ENCODE results near the gene SLC12A8. TPM values are rescaled to one million over a fixed set of nuclear protein-coding genes. Genes with fewer than 3 reads are reported as not detected.

Gene SLC12A8
- total and polyA plus RNA-seq, 12 donors: 1.0 to 5.9 (median 1.8) TPM

DNA sequence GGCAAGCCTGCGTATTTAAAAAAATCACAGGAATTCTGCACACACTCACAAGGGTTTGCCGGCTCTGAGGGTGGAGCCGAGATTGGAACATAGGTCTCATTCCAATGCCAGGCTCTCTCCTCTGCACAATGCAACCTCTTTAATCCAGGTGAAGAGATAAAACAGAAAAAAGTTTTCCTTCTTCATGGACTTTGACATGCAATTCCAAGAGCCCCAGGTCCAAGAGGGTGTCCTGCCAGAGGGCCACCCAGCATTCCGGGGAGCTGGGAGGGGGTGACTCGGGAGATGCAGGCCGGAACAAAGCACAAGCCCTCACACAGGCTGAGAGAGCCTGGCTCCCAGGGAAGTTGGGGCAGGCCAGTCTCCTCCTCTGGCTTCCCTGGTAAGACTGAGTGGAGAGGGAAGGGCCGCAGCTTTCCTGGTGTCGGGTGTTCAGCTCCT is 6.7 kb upstream of the SLC12A8 start:
- no peak for DNase-seq
- TF ChIP-seq CTCF (IDR thresholded peaks at IDR 0.05): no peak
- no peak for TF ChIP-seq POLR2A (IDR thresholded peaks at IDR 0.05)

GRCh38 chr3:125214738-125215137 is 2.2 kb upstream of the SLC12A8 start:
- TF ChIP-seq CTCF (IDR thresholded peaks at IDR 0.05): no peak
- TF ChIP-seq POLR2A (IDR thresholded peaks at IDR 0.05): no peak
- intact Hi-C loops (cut with DNase I): no loop called here
- H3K27me3 ChIP-seq: peaks cover 12% of the 10 kb centered on the region
- H3K4me1 ChIP-seq (replicated peaks in 1 of 2): peaks cover 0 to 10% of the 10 kb centered on the region in 2 donors
- H3K27ac ChIP-seq: no peak overlapping the region
- no peak for DNase-seq
- H3K36me3 ChIP-seq (replicated peaks in 1 of 2): no peaks in the 10 kb centered on the region
- WGBS, 4 donors: 49 to 62% (median 58%) methylated on average over 3 of the region's 3 CpGs
- no peaks in the 10 kb centered on the region for H3K9me3 ChIP-seq (replicated peaks in 1 of 3)
- H3K4me3 ChIP-seq: no peak overlapping the region

More for the DNA sequence above, 6.7 kb upstream of the SLC12A8 start:
- Histone ChIP-seq H3K4me1 (replicated peaks in 1 of 2) (no peaks in the 10 kb centered on the region), H3K27me3 (no peaks in the 10 kb centered on the region), H3K27ac (no peak overlapping the region), H3K36me3 (replicated peaks in 1 of 2) (no peaks in the 10 kb centered on the region), H3K4me3 (no peak overlapping the region), H3K9me3 (replicated peaks in 1 of 3) (no peaks in the 10 kb centered on the region)
- intact Hi-C loops (cut with DNase I): no loop called here
- WGBS, 4 donors: 77 to 87% (median 84%) methylated on average over 7 to 8 of the region's 8 CpGs

DNA sequence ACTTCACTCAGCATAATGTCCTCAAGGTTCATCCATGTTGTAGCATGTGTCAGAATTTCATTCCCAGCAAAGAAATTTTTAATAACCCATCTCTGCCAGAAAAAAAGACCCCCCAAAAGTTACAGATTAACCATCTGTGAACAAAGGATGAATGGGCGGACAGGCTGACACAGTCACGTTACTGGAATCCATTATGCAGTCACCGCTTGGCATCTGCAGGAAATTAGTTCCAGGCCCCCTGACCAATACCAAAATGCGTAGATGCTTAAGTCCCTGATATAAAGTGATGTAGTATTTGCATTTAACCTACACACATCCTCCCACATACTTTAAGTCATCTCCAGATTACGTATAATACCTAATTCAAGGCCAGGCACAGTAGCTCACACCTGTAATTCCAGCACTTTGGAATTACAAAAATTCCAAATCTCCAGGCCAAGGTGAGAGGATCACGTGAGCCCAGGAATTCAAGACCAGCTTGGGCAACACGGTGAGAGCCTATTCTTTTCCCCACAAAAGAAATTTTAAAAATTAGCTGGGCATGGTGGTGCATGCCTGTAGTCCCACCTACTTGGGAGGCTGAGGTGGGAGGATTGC is 1.5 kb upstream of the SLC12A8 start:
- WGBS, 4 donors: 79 to 89% (median 86%) methylated on average over 7 of the region's 7 CpGs
- H3K4me3 ChIP-seq: no peak overlapping the region
- intact Hi-C loops (cut with DNase I): no loop called here
- no peaks in the 10 kb centered on the region for H3K36me3 ChIP-seq (replicated peaks in 1 of 2)
- peaks cover 0 to 10% of the 10 kb centered on the region in 2 donors for H3K4me1 ChIP-seq (replicated peaks in 1 of 2)
- H3K9me3 ChIP-seq (replicated peaks in 1 of 3): no peaks in the 10 kb centered on the region
- TF ChIP-seq POLR2A (IDR thresholded peaks at IDR 0.05) (no peak), CTCF (IDR thresholded peaks at IDR 0.05) (no peak)
- H3K27ac ChIP-seq: no peak overlapping the region
- H3K27me3 ChIP-seq: peaks cover 12% of the 10 kb centered on the region
- no peak for DNase-seq

DNA sequence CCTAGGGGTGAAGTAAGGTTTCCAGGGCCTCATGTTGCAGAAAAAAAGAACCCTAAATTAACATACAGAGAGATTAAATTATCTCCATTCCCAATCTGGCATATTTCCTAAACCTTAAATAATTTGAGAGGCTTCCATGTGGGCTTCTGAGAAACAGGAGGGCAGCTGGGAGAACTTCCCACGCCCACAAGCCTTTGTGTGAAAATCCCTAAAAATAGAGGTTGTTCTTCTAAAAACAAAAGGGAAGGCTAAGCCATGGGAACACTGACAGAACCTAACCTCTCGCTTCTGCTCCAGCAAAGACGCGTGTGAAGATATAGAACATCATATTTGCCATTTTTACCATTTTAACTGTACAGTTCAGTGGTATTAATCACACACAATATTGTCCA is 812 bp upstream of the SLC12A8 start:
- intact Hi-C loops (cut with DNase I): no loop called here
- DNase-seq: no peak
- 87 to 94% (median 90%) methylated on average over 4 of the region's 4 CpGs for WGBS, 4 donors
- Histone ChIP-seq H3K4me3 (no peak overlapping the region), H3K36me3 (replicated peaks in 1 of 2) (no peaks in the 10 kb centered on the region), H3K27ac (no peak overlapping the region), H3K4me1 (replicated peaks in 1 of 2) (peaks cover 0 to 10% of the 10 kb centered on the region in 2 donors), H3K9me3 (replicated peaks in 1 of 3) (no peaks in the 10 kb centered on the region), H3K27me3 (peaks cover 12% of the 10 kb centered on the region)
- TF ChIP-seq POLR2A (IDR thresholded peaks at IDR 0.05) (no peak), CTCF (IDR thresholded peaks at IDR 0.05) (no peak)

Measured in adrenal gland (tissue), 12 donors.